ENCODE results near the gene TMEM26.

DNA sequence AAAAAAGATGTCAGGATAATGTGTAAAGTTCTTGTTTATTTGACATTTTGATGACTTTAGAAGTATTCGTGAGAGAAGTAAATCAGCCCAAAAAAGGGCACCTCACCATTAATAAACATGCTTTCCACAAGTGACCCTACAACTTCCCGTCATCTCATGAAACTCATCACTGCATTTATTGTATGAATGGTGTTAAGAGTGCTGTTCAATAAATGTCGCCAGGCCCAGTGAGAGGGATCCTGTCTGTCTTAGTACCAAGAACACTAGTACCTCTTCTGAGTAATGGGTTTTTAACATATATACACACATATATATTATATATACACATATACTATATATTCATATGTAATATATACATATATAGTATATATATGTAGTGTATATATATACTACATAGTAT, 61.9 kb downstream of the TMEM26 start:
- TF ChIP-seq TCF12 (IDR thresholded peaks at IDR 0.05; ENCODE audit: low read depth, low read length) (no peak), EGR1 (IDR thresholded peaks at IDR 0.05; ENCODE audit: borderline replicate concordance, low read depth, low read length) (no peak), CHD2 (IDR thresholded peaks at IDR 0.05; ENCODE audit: low read length) (no peak), POLR2A (IDR thresholded peaks at IDR 0.05; ENCODE audit: control extremely low read depth in 1 of 2, low read depth in 2 of 2, low read length in 2 of 2) (no peak), POLR2AphosphoS5 (IDR thresholded peaks at IDR 0.05; ENCODE audit: low read depth, low read length) (no peak), FOSL1 (IDR thresholded peaks at IDR 0.05; ENCODE audit: insufficient read depth, low read depth, low read length) (no peak), SAP30 (IDR thresholded peaks at IDR 0.05; ENCODE audit: insufficient read depth, insufficient replicate concordance, low read length) (no peak), PHF8 (conservative IDR thresholded peaks at IDR 0.05; ENCODE audit: low read depth, low read length) (no peak)
- TF ChIP-seq, protein P1, sequence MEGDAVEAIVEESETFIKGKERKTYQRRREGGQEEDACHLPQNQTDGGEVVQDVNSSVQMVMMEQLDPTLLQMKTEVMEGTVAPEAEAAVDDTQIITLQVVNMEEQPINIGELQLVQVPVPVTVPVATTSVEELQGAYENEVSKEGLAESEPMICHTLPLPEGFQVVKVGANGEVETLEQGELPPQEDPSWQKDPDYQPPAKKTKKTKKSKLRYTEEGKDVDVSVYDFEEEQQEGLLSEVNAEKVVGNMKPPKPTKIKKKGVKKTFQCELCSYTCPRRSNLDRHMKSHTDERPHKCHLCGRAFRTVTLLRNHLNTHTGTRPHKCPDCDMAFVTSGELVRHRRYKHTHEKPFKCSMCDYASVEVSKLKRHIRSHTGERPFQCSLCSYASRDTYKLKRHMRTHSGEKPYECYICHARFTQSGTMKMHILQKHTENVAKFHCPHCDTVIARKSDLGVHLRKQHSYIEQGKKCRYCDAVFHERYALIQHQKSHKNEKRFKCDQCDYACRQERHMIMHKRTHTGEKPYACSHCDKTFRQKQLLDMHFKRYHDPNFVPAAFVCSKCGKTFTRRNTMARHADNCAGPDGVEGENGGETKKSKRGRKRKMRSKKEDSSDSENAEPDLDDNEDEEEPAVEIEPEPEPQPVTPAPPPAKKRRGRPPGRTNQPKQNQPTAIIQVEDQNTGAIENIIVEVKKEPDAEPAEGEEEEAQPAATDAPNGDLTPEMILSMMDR (IDR thresholded peaks at IDR 0.05; ENCODE audit: control extremely low read depth in 1 of 3, insufficient read depth in 1 of 3, low read depth in 1 of 3, low read length in 3 of 3): no peak
